Tibial artery (tissue), 4 donors: ENCODE measurements around the gene MDC1.
"Not testable (repeated sequence)": the region's sequence is repeated elsewhere in the genome, so short reads cannot be mapped to it uniquely, and the experiment has no call there.

ENCODE experiments used
- DNase-seq, 2 donors: peaks; one replicate each; pipeline ENCODE4 v3.0.0-alpha.2; 2019
- H3K27ac ChIP-seq, 2 donors: fragments of 200-600 bp; sonication (generic) in 1 of 2; 1 replicate in 1 of 2; 2 replicates in 1 of 2; pipeline ENCODE4 v1.5.1; 2018 to 2019; ENCODE audit warnings: mild to moderate bottlenecking in 1 of 2
- H3K27me3 ChIP-seq, 2 donors: fragments of 200-600 bp; sonication (generic) in 1 of 2; one replicate each; pipeline versions ENCODE4 v1.5.1 to v1.6.0; 2016 to 2019
- H3K36me3 ChIP-seq, 3 donors: fragments of 200-600 bp; sonication (generic) in 2 of 3; one replicate each; pipeline ENCODE4 v1.5.1; 2016 to 2019; ENCODE audit warnings: mild to moderate bottlenecking in 2 of 3
- H3K4me1 ChIP-seq, 4 donors: fragments of 200-600 bp; sonication (generic) in 2 of 4; 1 replicate in 3 of 4; 2 replicates in 1 of 4; pipeline ENCODE4 v1.5.1; 2016 to 2019
- H3K4me3 ChIP-seq, 2 donors: fragments of 200-600 bp; sonication (generic) in 1 of 2; 1 replicate in 1 of 2; 2 replicates in 1 of 2; pipeline ENCODE4 v1.5.1; 2018 to 2019; ENCODE audit warnings: mild to moderate bottlenecking in 2 of 2
- H3K9me3 ChIP-seq, 3 donors: fragments of 200-600 bp; sonication (generic) in 1 of 3; one replicate each; pipeline ENCODE4 v1.5.1; 2016 to 2019
- CTCF ChIP-seq, 2 experiments: fragments of 200-600 bp in 1 of 2; fragments of 450-650 bp in 1 of 2; IDR thresholded peaks; one replicate each; pipeline ENCODE4 v1.5.1; 2017 to 2019; ENCODE audit warnings: antibody characterized with exemption in 2 of 2, mild to moderate bottlenecking in 1 of 2, moderate library complexity in 1 of 2
- intact Hi-C: fragments of 100-400 bp; cut with DNase I; formaldehyde crosslinking; loops from one replicate; pipeline ENCODE4 v1.15.0; 2023; ENCODE audit warnings: low total_unique reads

The MDC1 gene

GRCh38 chr6:30678964-30679726 lies 37.9 kb downstream of the MDC1 start:
- Histone ChIP-seq H3K27ac (peak overlapping the region; percentile 94 to 100), H3K4me1 (peaks cover 4 to 54% (median 46%) of the 10 kb centered on the region in 4 donors), H3K4me3 (peak overlapping the region; percentile 15 to 64), H3K9me3 (no peaks in the 10 kb centered on the region), H3K36me3 (peaks cover 27 to 45% (median 34%) of the 10 kb centered on the region in 3 donors), H3K27me3 (no peaks in the 10 kb centered on the region)
- intact Hi-C loops: loop anchor here (1.0 to 10.0 kb wide), 4 partner anchors 43 to 406 kb away; partner anchors contain the start of gene ATAT1
- peak; percentile 96 for TF ChIP-seq CTCF (IDR thresholded peaks at IDR 0.05)
- DNase-seq: peak; percentile 82 to 92

GRCh38 chr6:30676660-30677285 lies 40.3 kb downstream of the MDC1 start:
- intact Hi-C loops: loop anchor here (10.0 kb wide), 3 partner anchors 52 to 408 kb away; partner anchors contain the start of gene ATAT1

GRCh38 chr6:30672445-30673253 lies 44.4 kb downstream of the MDC1 start, which contains the start of gene DHX16:
TSS of gene DHX16 (minus strand) at chr6:30673006. CDS start at chr6:30672841, 165 bp downstream.
- peak; percentile 98 for DNase-seq

More at GRCh38 chr6:30676660-30677285, 40.3 kb downstream of the MDC1 start:
- Histone ChIP-seq H3K27ac (no peak overlapping the region), H3K4me1 (peaks cover 4 to 39% (median 35%) of the 10 kb centered on the region in 4 donors), H3K27me3 (no peaks in the 10 kb centered on the region), H3K36me3 (peaks cover 27 to 45% (median 34%) of the 10 kb centered on the region in 3 donors), H3K4me3 (no peak overlapping the region), H3K9me3 (no peaks in the 10 kb centered on the region)
- no peak for TF ChIP-seq CTCF (IDR thresholded peaks at IDR 0.05)
- peak in 1 of 2 donors; percentile 53 for DNase-seq

DNA sequence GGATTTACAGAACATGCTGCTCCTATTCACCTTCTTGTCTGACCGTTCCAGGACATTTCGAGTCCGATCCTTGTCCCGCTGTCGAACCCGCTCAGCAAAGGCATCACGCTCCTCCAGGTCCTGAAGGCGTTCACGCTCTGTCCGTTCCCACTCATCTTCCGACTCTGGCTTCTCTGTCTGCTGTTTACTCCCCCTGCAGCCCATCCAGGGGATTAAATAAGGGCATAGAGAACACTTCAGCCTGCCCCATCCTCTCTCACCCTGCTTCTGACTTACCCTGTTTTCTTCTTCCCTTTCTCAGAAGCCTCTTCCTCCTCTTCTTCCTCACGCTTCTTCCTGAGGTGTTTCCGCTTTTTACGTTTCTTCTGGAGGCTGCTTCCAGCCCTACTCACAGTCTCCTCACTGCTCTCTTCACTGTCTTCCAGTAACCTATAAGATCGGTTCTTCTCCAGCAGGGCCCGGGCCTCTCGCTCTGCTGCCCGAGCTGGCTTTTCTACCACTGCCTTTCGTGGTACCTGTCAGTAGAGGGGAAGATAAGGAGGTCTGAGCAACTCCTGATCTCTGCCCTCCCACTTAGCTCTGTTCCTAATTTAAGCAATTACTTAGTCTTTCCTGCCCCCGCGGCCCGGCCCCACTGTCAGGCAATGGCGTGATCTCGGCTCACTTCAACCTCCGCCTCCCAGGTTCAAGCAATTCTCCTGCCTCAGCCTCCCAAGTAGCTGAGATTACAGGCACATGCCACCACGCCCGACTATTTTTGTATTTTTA lies 46.1 kb downstream of the MDC1 start:
- no peaks in the 10 kb centered on the region for H3K27me3 ChIP-seq
- peaks cover 21 to 53% (median 37%) of the 10 kb centered on the region in 3 donors for H3K36me3 ChIP-seq

More at GRCh38 chr6:30672445-30673253, 44.4 kb downstream of the MDC1 start, which contains the start of gene DHX16:
- Histone ChIP-seq H3K4me3 (peak within 1 kb of the TSS; percentile 85), H3K9me3 (no peaks in the 10 kb centered on the region), H3K27ac (peak within 1 kb of the TSS; percentile 67 to 77), H3K27me3 (no peaks in the 10 kb centered on the region), H3K4me1 (peaks cover 0 to 18% (median 12%) of the 10 kb centered on the region in 4 donors), H3K36me3 (peaks cover 31 to 53% (median 37%) of the 10 kb centered on the region in 3 donors)
- intact Hi-C loops: loop anchor here (10.0 kb wide), 3 partner anchors 48 to 412 kb away; partner anchors contain the start of gene ATAT1
- TF ChIP-seq CTCF (IDR thresholded peaks at IDR 0.05): peak; percentile 81 to 85

GRCh38 chr6:30666300-30666699 lies 50.8 kb downstream of the MDC1 start:
- H3K4me3 ChIP-seq, intact Hi-C loops, H3K4me1 ChIP-seq, H3K27me3 ChIP-seq, H3K9me3 ChIP-seq, H3K27ac ChIP-seq, DNase-seq: not testable (repeated sequence)
- peaks cover 67 to 98% (median 81%) of the 10 kb centered on the region in 3 donors for H3K36me3 ChIP-seq

More for the DNA sequence above, 46.1 kb downstream of the MDC1 start:
- no peaks in the 10 kb centered on the region for H3K9me3 ChIP-seq
- no peak for DNase-seq
- no peak overlapping the region for H3K4me3 ChIP-seq
- intact Hi-C loops: loop anchor here (10.0 kb wide), 3 partner anchors 46 to 414 kb away; partner anchors contain the start of gene ATAT1
- TF ChIP-seq CTCF (IDR thresholded peaks at IDR 0.05): no peak
- peaks cover 0 to 18% (median 12%) of the 10 kb centered on the region in 4 donors for H3K4me1 ChIP-seq
- H3K27ac ChIP-seq: no peak overlapping the region
